HepG2 (cell line): ENCODE measurements around the gene C14orf119. TPM values are rescaled to one million over a fixed set of nuclear protein-coding genes. Genes with fewer than 3 reads are reported as not detected.

Source experiments
- ADNP ChIP-seq: sonication (generic); formaldehyde crosslinking; IDR thresholded peaks from 2 replicates; pipeline ENCODE4 v1.4.0; 2020; ENCODE audit warnings: missing genetic modification reagents
- CBX5 ChIP-seq: sonication (generic); formaldehyde crosslinking; IDR thresholded peaks from 2 replicates; pipeline ENCODE4 v1.4.0; 2020; ENCODE audit warnings: missing genetic modification reagents, borderline replicate concordance
- CENPT ChIP-seq: sonication (generic); formaldehyde crosslinking; IDR thresholded peaks from 2 replicates; pipeline ENCODE4 v1.8.0; 2022; ENCODE audit warnings: low read depth, mild to moderate bottlenecking, moderate library complexity, missing genetic modification reagents
- CREBL2 ChIP-seq: sonication (generic); formaldehyde crosslinking; IDR thresholded peaks from 2 replicates; pipeline ENCODE4 v1.8.1; 2023; ENCODE audit warnings: missing genetic modification reagents, mild to moderate bottlenecking, borderline replicate concordance
- DMTF1 ChIP-seq: sonication (generic); formaldehyde crosslinking; IDR thresholded peaks from 2 replicates; pipeline ENCODE4 v1.4.0; 2020; ENCODE audit warnings: mild to moderate bottlenecking, missing genetic modification reagents
- DPF2 ChIP-seq: sonication (generic); formaldehyde crosslinking; IDR thresholded peaks from 2 replicates; pipeline ENCODE4 v1.4.0; 2020; ENCODE audit warnings: mild to moderate bottlenecking, low read depth, missing genetic modification reagents, borderline replicate concordance
- DZIP1 ChIP-seq: sonication (generic); formaldehyde crosslinking; IDR thresholded peaks from 2 replicates; pipeline ENCODE4 v1.5.0; 2020; ENCODE audit warnings: mild to moderate bottlenecking, missing genetic modification reagents
- ELK4 ChIP-seq: sonication (generic); formaldehyde crosslinking; IDR thresholded peaks from 2 replicates; pipeline ENCODE4 v1.9.0; 2021; ENCODE audit warnings: missing genetic modification reagents, borderline replicate concordance
- GABPB1 ChIP-seq: IDR thresholded peaks from 2 replicates; pipeline ENCODE4 v1.6.1; 2016; ENCODE audit warnings: mild to moderate bottlenecking, missing genetic modification reagents, moderate library complexity, missing compliant biosample characterization
- JARID2 ChIP-seq: sonication (generic); formaldehyde crosslinking; IDR thresholded peaks from 2 replicates; pipeline ENCODE4 v1.8.1; 2023; ENCODE audit warnings: missing genetic modification reagents, inconsistent platforms; ENCODE audit not compliant: insufficient replicate concordance
- KLF6 ChIP-seq: IDR thresholded peaks from 2 replicates; pipeline ENCODE4 v1.8.0; 2016; ENCODE audit warnings: missing biosample characterization, missing genetic modification reagents
- MEF2D ChIP-seq: sonication (generic); formaldehyde crosslinking; IDR thresholded peaks from 2 replicates; pipeline ENCODE4 v1.5.1; 2020; ENCODE audit warnings: mild to moderate bottlenecking, missing genetic modification reagents
- NFE2L2 ChIP-seq: fragments of 150-350 bp; IDR thresholded peaks from 2 replicates; pipeline ENCODE4 v1.6.1; 2014; ENCODE audit warnings: low read length
- STAG1 ChIP-seq: sonication (generic); formaldehyde crosslinking; IDR thresholded peaks from 2 replicates; pipeline ENCODE4 v1.4.0; 2020; ENCODE audit warnings: missing genetic modification reagents
- TCF7L2 ChIP-seq: IDR thresholded peaks from 2 replicates; pipeline ENCODE4 v1.6.1; 2011; ENCODE audit warnings: mild to moderate bottlenecking, low read depth, low read length, moderate library complexity
- TERF1 ChIP-seq: sonication (generic); formaldehyde crosslinking; IDR thresholded peaks from 2 replicates; pipeline ENCODE4 v1.8.0; 2022; ENCODE audit warnings: mild to moderate bottlenecking, missing genetic modification reagents, moderate library complexity
- TP53 ChIP-seq: sonication (generic); formaldehyde crosslinking; conservative IDR thresholded peaks from 2 replicates; pipeline ENCODE4 v1.4.0; 2020; ENCODE audit warnings: missing genetic modification reagents
- XRCC5 ChIP-seq: fragments of 200-400 bp; formaldehyde crosslinking; optimal IDR thresholded peaks from 2 replicates; pipeline ENCODE3; 2017; ENCODE audit warnings: mild to moderate bottlenecking, low read length
- ZFP37 ChIP-seq: sonication (generic); formaldehyde crosslinking; IDR thresholded peaks from 2 replicates; pipeline ENCODE4 v1.4.0; 2020; ENCODE audit warnings: missing genetic modification reagents, borderline replicate concordance
- ZNF101 ChIP-seq: sonication (generic); formaldehyde crosslinking; IDR thresholded peaks from 2 replicates; pipeline ENCODE4 v1.4.0; 2020; ENCODE audit warnings: mild to moderate bottlenecking, low read depth, missing genetic modification reagents, borderline replicate concordance
- ZNF350 ChIP-seq: sonication (generic); formaldehyde crosslinking; IDR thresholded peaks from 2 replicates; pipeline ENCODE4 v1.4.0; 2020; ENCODE audit warnings: mild to moderate bottlenecking, low read depth, missing genetic modification reagents, borderline replicate concordance
- ZNF382 ChIP-seq: sonication (generic); formaldehyde crosslinking; IDR thresholded peaks from 2 replicates; pipeline ENCODE4 v1.5.0; 2020; ENCODE audit warnings: missing genetic modification reagents, mild to moderate bottlenecking, borderline replicate concordance
- ZNF430 ChIP-seq: sonication (generic); formaldehyde crosslinking; IDR thresholded peaks from 2 replicates; pipeline ENCODE4 v1.9.0; 2021; ENCODE audit warnings: mild to moderate bottlenecking, missing genetic modification reagents
- ZNF672 ChIP-seq: sonication (generic); formaldehyde crosslinking; IDR thresholded peaks from 2 replicates; pipeline ENCODE4 v1.8.1; 2022; ENCODE audit warnings: missing genetic modification reagents
- ZNF788 ChIP-seq: sonication (generic); formaldehyde crosslinking; IDR thresholded peaks from 2 replicates; pipeline ENCODE4 v1.5.0; 2020; ENCODE audit warnings: mild to moderate bottlenecking, missing genetic modification reagents, borderline replicate concordance
- polyA plus RNA-seq, 8 experiments: library from polyadenylated mRNA; depleted of rRNA in 3 of 8; stranded (reverse) in 7 of 8; unstranded in 1 of 8; fragments of >200 nt; fragmentation: Illumina TruSeq in 4 of 8; extraction: Trizol in 4 of 8; gene quantifications; 2 replicates each; pipeline versions ENCODE4 v1.2.1 to v1.2.3, GENCODE V29; 2011 to 2016; ENCODE audit warnings: low read depth in 4 of 8, missing spikeins in 1 of 8, mixed read lengths in 1 of 8; ENCODE audit not compliant: insufficient read depth in 1 of 8
- total RNA-seq, 5 experiments: library from RNA; depleted of rRNA; stranded (reverse); fragments of >200 nt; fragmentation: Illumina TruSeq; extraction: Trizol; gene quantifications; 2 replicates each; pipeline ENCODE4 v1.2.3, GENCODE V29; 2016; ENCODE audit warnings: low read depth in 1 of 5

The C14orf119 gene
- total and polyA plus RNA-seq, 2 of the 13 experiments (the other 11 are each of a cell fraction or from before 2014, with no cell fraction given): 117 to 206 TPM

GRCh38 chr14:23053426-23053825, 41.9 kb upstream of the C14orf119 start (continued):
- TF ChIP-seq JARID2 (CRISPR knock-in tag) (no peak), GABPB1 (CRISPR knock-in tag) (0 out of 2 replicates have a peak, but pooled peaks have one; percentile 18), ZNF430 (CRISPR knock-in tag) (no peak), ZNF788 (CRISPR knock-in tag) (no peak), ELK4 (CRISPR knock-in tag) (no peak), ZNF382 (no peak), CREBL2 (no peak), TERF1 (CRISPR knock-in tag) (peak; percentile 62; the same call in 1 of the 2 replicates), TCF7L2 (no peak), ZFP37 (CRISPR knock-in tag) (no peak), CBX5 (CRISPR knock-in tag) (no peak), ZNF350 (CRISPR knock-in tag) (no peak), ZNF672 (CRISPR knock-in tag) (no peak), DZIP1 (CRISPR knock-in tag) (no peak), TP53 (no peak), KLF6 (CRISPR knock-in tag) (no peak), STAG1 (CRISPR knock-in tag) (no peak), ZNF101 (CRISPR knock-in tag) (no peak), ADNP (no peak), DMTF1 (CRISPR knock-in tag) (no peak), DPF2 (CRISPR knock-in tag) (no peak), MEF2D (CRISPR knock-in tag) (no peak), CENPT (CRISPR knock-in tag) (0 out of 2 replicates have a peak, but pooled peaks have one; percentile 37), NFE2L2 (no peak), XRCC5 (no peak)
